Prostate gland (tissue), 2 donors: ENCODE data around the gene VPS13D. TPM values are rescaled to one million over a fixed set of nuclear protein-coding genes. Genes with fewer than 3 reads are reported as not detected.

Experiments used
- DNase-seq: peaks from one replicate; pipeline ENCODE4 v3.0.0-alpha.2; 2019; ENCODE audit warnings: low spot score
- H3K27ac ChIP-seq, 2 donors: fragments of 200-600 bp; sonication (generic); 2 replicates each; pipeline ENCODE4 v1.5.1; 2017 to 2019
- H3K27me3 ChIP-seq: fragments of 200-600 bp; sonication (generic); replicated peaks from 2 replicates; pipeline ENCODE4 v1.5.1; 2019; ENCODE audit not compliant: insufficient read depth
- H3K36me3 ChIP-seq, 2 donors: fragments of 200-600 bp; sonication (generic); 1 replicate in 1 of 2; 2 replicates in 1 of 2; pipeline versions ENCODE4 v1.5.1 to v1.8.1; 2017 to 2019
- H3K4me1 ChIP-seq: fragments of 200-600 bp; sonication (generic); replicated peaks from 2 replicates; pipeline ENCODE4 v1.5.1; 2019
- H3K4me3 ChIP-seq, 2 donors: fragments of 200-600 bp; sonication (generic); 2 replicates each; pipeline ENCODE4 v1.5.1; 2017 to 2019
- H3K9me3 ChIP-seq: fragments of 200-600 bp; sonication (generic); 2 replicates; pipeline ENCODE4 v1.5.1; 2017
- POLR2A ChIP-seq: fragments of 450-650 bp; IDR thresholded peaks from one replicate; pipeline ENCODE4 v1.6.1; 2016; ENCODE audit warnings: antibody characterized with exemption, mild to moderate bottlenecking
- POLR2AphosphoS5 ChIP-seq: sonication (generic); formaldehyde crosslinking; IDR thresholded peaks from one replicate; pipeline ENCODE4 v1.6.1; 2017; ENCODE audit warnings: antibody characterized with exemption
- whole genome bisulfite sequencing: methylation state at CpG from one replicate; pipeline ENCODE4 v1.1.5; 2018; 5-methylcytosine and 5-hydroxymethylcytosine counted together
- intact Hi-C: fragments of 100-400 bp; cut with DNase I; formaldehyde crosslinking; loops from one replicate; pipeline ENCODE4 v1.14.2; 2022
- total RNA-seq, 2 donors: library from RNA; depleted of rRNA; stranded (reverse); fragments of >200 nt; gene quantifications; one replicate each; pipeline ENCODE4 v1.1.0, GENCODE V29; 2016
- TF ChIP-seq, protein P1 (sequence below), 4 experiments: fragments of 200-600 bp in 2 of 4; fragments of 450-650 bp in 2 of 4; sonication (generic) in 2 of 4; IDR thresholded peaks; 1 replicate in 3 of 4; 2 replicates in 1 of 4; pipeline ENCODE4 v1.5.1; 2016 to 2019; ENCODE audit warnings: antibody characterized with exemption in 4 of 4, mild to moderate bottlenecking in 2 of 4, moderate library complexity in 2 of 4

Gene VPS13D
- total RNA-seq, 2 donors from 2014 or later, result 60.7 to 80.8 TPM

- no peak for TF ChIP-seq POLR2A
- TF ChIP-seq, protein P1, sequence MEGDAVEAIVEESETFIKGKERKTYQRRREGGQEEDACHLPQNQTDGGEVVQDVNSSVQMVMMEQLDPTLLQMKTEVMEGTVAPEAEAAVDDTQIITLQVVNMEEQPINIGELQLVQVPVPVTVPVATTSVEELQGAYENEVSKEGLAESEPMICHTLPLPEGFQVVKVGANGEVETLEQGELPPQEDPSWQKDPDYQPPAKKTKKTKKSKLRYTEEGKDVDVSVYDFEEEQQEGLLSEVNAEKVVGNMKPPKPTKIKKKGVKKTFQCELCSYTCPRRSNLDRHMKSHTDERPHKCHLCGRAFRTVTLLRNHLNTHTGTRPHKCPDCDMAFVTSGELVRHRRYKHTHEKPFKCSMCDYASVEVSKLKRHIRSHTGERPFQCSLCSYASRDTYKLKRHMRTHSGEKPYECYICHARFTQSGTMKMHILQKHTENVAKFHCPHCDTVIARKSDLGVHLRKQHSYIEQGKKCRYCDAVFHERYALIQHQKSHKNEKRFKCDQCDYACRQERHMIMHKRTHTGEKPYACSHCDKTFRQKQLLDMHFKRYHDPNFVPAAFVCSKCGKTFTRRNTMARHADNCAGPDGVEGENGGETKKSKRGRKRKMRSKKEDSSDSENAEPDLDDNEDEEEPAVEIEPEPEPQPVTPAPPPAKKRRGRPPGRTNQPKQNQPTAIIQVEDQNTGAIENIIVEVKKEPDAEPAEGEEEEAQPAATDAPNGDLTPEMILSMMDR (IDR thresholded peaks at IDR 0.05), result no peak
- no peak for TF ChIP-seq POLR2AphosphoS5
- Histone ChIP-seq H3K27ac (no peak overlapping the region), H3K27me3 (no peaks in the 10 kb centered on the region), H3K36me3 (no peaks in the 10 kb centered on the region), H3K4me1 (no peaks in the 10 kb centered on the region), H3K9me3 (no peaks in the 10 kb centered on the region), H3K4me3 (no peak overlapping the region)
- DNase-seq, result no peak
- 82% methylated on average over 7 of the region's 7 CpGs for WGBS
- intact Hi-C loops, result no loop called here
Measured at GRCh38 chr1:12417389-12417788, 187.6 kb downstream of the VPS13D start.

DNA sequence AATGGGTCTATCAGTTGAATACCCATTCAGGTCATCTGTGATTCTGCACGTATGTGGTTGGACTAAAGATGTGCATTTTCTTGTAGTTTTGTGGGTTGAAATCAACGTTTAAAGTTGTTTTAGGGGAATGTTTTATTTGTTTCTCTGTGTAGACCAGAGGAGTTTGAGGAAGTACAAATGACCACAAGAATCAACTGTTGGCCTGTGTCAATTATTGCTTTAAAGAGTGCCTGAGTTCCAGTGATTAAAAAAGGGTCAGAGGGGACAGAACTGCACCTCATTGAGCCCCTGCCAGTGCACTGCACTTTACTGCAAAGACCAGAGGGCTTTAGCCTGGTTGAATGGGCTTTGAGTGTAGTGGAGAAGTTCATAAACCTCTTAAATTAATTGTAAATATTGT, 190.3 kb downstream of the VPS13D start:
- Histone ChIP-seq H3K27me3 (no peaks in the 10 kb centered on the region), H3K4me1 (no peaks in the 10 kb centered on the region), H3K36me3 (no peaks in the 10 kb centered on the region), H3K27ac (no peak overlapping the region), H3K4me3 (no peak overlapping the region), H3K9me3 (no peaks in the 10 kb centered on the region)
- WGBS, result 64% methylated on average over 2 of the region's 2 CpGs
- no peak for DNase-seq
- no peak for TF ChIP-seq POLR2AphosphoS5
- no peak for TF ChIP-seq POLR2A
- TF ChIP-seq, protein P1 (IDR thresholded peaks at IDR 0.05), result no peak
- intact Hi-C loops, result no loop called here

GRCh38 chr1:12422488-12422887, 192.7 kb downstream of the VPS13D start:
- no peak overlapping the region for H3K27ac ChIP-seq
- TF ChIP-seq, protein P1 (IDR thresholded peaks at IDR 0.05), result no peak
- TF ChIP-seq POLR2A, result no peak
- no peak for TF ChIP-seq POLR2AphosphoS5
- intact Hi-C loops, result no loop called here
- H3K27me3 ChIP-seq, result no peaks in the 10 kb centered on the region
- H3K9me3 ChIP-seq, result no peaks in the 10 kb centered on the region
- H3K4me3 ChIP-seq, result no peak overlapping the region
- H3K4me1 ChIP-seq, result no peaks in the 10 kb centered on the region
- no peaks in the 10 kb centered on the region for H3K36me3 ChIP-seq
- DNase-seq, result no peak

GRCh38 chr1:12424087-12424529, 194.3 kb downstream of the VPS13D start:
- Histone ChIP-seq H3K4me3 (no peak overlapping the region), H3K27me3 (no peaks in the 10 kb centered on the region), H3K36me3 (no peaks in the 10 kb centered on the region), H3K9me3 (no peaks in the 10 kb centered on the region), H3K27ac (no peak overlapping the region), H3K4me1 (no peaks in the 10 kb centered on the region)
- DNase-seq, result no peak
- TF ChIP-seq POLR2A, result no peak
- TF ChIP-seq, protein P1 (IDR thresholded peaks at IDR 0.05), result no peak
- TF ChIP-seq POLR2AphosphoS5, result no peak
- WGBS, result 20% methylated on average over 3 of the region's 3 CpGs
- intact Hi-C loops, result no loop called here

GRCh38 chr1:12424793-12425192, 195.0 kb downstream of the VPS13D start:
- Histone ChIP-seq H3K4me1 (no peaks in the 10 kb centered on the region), H3K27me3 (no peaks in the 10 kb centered on the region), H3K9me3 (no peaks in the 10 kb centered on the region), H3K4me3 (no peak overlapping the region), H3K27ac (no peak overlapping the region), H3K36me3 (no peaks in the 10 kb centered on the region)
- DNase-seq, result no peak
- intact Hi-C loops, result no loop called here
- TF ChIP-seq, protein P1 (IDR thresholded peaks at IDR 0.05), result no peak
- TF ChIP-seq POLR2A, result no peak
- TF ChIP-seq POLR2AphosphoS5, result no peak
